Measurements from ENCODE around the gene AUTS2.

Gene AUTS2

GRCh38 chr7:69939317-69939716 is 341.0 kb downstream of the AUTS2 start:
- DNase-seq (ENCODE audit: low read depth, low spot score) = no peak
- Histone ChIP-seq H3K9ac (ENCODE audit: insufficient read length, low read depth) (no peak overlapping the region), H3K27me3 (ENCODE audit: insufficient read depth, insufficient read length) (no peaks in the 10 kb centered on the region), H3K9me3 (ENCODE audit: insufficient read depth, low read length) (no peaks in the 10 kb centered on the region), H3K36me3 (ENCODE audit: insufficient read depth, insufficient read length, low read length) (no peaks in the 10 kb centered on the region), H3K4me3 (ENCODE audit: insufficient read length, low read depth) (no peak overlapping the region), H3K4me1 (ENCODE audit: insufficient read depth, insufficient read length) (no peaks in the 10 kb centered on the region)
- TF ChIP-seq SUZ12 (IDR thresholded peaks at IDR 0.05; ENCODE audit: extremely low read depth, insufficient read depth, insufficient read length) (no peak), YY1 (IDR thresholded peaks at IDR 0.05; ENCODE audit: insufficient read depth, insufficient read length) (no peak), ZNF274 (IDR thresholded peaks at IDR 0.05; ENCODE audit: low read depth, low read length) (no peak)

- Histone ChIP-seq H3K4me1 (ENCODE audit: insufficient read depth, insufficient read length) (no peaks in the 10 kb centered on the region), H3K27me3 (ENCODE audit: insufficient read depth, insufficient read length) (no peaks in the 10 kb centered on the region), H3K4me3 (ENCODE audit: insufficient read length, low read depth) (no peak overlapping the region), H3K9me3 (ENCODE audit: insufficient read depth, low read length) (no peaks in the 10 kb centered on the region), H3K9ac (ENCODE audit: insufficient read length, low read depth) (no peak overlapping the region), H3K36me3 (ENCODE audit: insufficient read depth, insufficient read length, low read length) (no peaks in the 10 kb centered on the region)
- DNase-seq (ENCODE audit: low read depth, low spot score) = no peak
- TF ChIP-seq SUZ12 (IDR thresholded peaks at IDR 0.05; ENCODE audit: extremely low read depth, insufficient read depth, insufficient read length) = no peak
- no peak for TF ChIP-seq YY1 (IDR thresholded peaks at IDR 0.05; ENCODE audit: insufficient read depth, insufficient read length)
- TF ChIP-seq ZNF274 (IDR thresholded peaks at IDR 0.05; ENCODE audit: low read depth, low read length) = no peak
These were observed 342.9 kb downstream of the AUTS2 start for GRCh38 chr7:69941077-69941651.

- TF ChIP-seq SUZ12 (IDR thresholded peaks at IDR 0.05; ENCODE audit: extremely low read depth, insufficient read depth, insufficient read length) = no peak
- no peak for TF ChIP-seq ZNF274 (IDR thresholded peaks at IDR 0.05; ENCODE audit: low read depth, low read length)
- no peak for TF ChIP-seq YY1 (IDR thresholded peaks at IDR 0.05; ENCODE audit: insufficient read depth, insufficient read length)
- no peaks in the 10 kb centered on the region for H3K9me3 ChIP-seq (ENCODE audit: insufficient read depth, low read length)
- no peaks in the 10 kb centered on the region for H3K4me1 ChIP-seq (ENCODE audit: insufficient read depth, insufficient read length)
- H3K36me3 ChIP-seq (ENCODE audit: insufficient read depth, insufficient read length, low read length) = no peaks in the 10 kb centered on the region
- H3K9ac ChIP-seq (ENCODE audit: insufficient read length, low read depth) = no peak overlapping the region
- H3K4me3 ChIP-seq (ENCODE audit: insufficient read length, low read depth) = no peak overlapping the region
- no peak for DNase-seq (ENCODE audit: low read depth, low spot score)
- no peaks in the 10 kb centered on the region for H3K27me3 ChIP-seq (ENCODE audit: insufficient read depth, insufficient read length)
These were observed 344.3 kb downstream of the AUTS2 start for GRCh38 chr7:69942573-69942972.

GRCh38 chr7:69946901-69947300 is 348.6 kb downstream of the AUTS2 start:
- no peaks in the 10 kb centered on the region for H3K27me3 ChIP-seq (ENCODE audit: insufficient read depth, insufficient read length)
- DNase-seq (ENCODE audit: low read depth, low spot score) = no peak
- no peaks in the 10 kb centered on the region for H3K9me3 ChIP-seq (ENCODE audit: insufficient read depth, low read length)
- no peak overlapping the region for H3K4me3 ChIP-seq (ENCODE audit: insufficient read length, low read depth)
- TF ChIP-seq SUZ12 (IDR thresholded peaks at IDR 0.05; ENCODE audit: extremely low read depth, insufficient read depth, insufficient read length) = no peak
- TF ChIP-seq YY1 (IDR thresholded peaks at IDR 0.05; ENCODE audit: insufficient read depth, insufficient read length) = no peak
- TF ChIP-seq ZNF274 (IDR thresholded peaks at IDR 0.05; ENCODE audit: low read depth, low read length) = no peak
- no peak overlapping the region for H3K9ac ChIP-seq (ENCODE audit: insufficient read length, low read depth)
- H3K4me1 ChIP-seq (ENCODE audit: insufficient read depth, insufficient read length) = no peaks in the 10 kb centered on the region
- no peaks in the 10 kb centered on the region for H3K36me3 ChIP-seq (ENCODE audit: insufficient read depth, insufficient read length, low read length)

- TF ChIP-seq YY1 (IDR thresholded peaks at IDR 0.05; ENCODE audit: insufficient read depth, insufficient read length) (no peak), SUZ12 (IDR thresholded peaks at IDR 0.05; ENCODE audit: extremely low read depth, insufficient read depth, insufficient read length) (no peak), ZNF274 (IDR thresholded peaks at IDR 0.05; ENCODE audit: low read depth, low read length) (no peak)
- H3K27me3 ChIP-seq (ENCODE audit: insufficient read depth, insufficient read length) = no peaks in the 10 kb centered on the region
- H3K9me3 ChIP-seq (ENCODE audit: insufficient read depth, low read length) = no peaks in the 10 kb centered on the region
- H3K36me3 ChIP-seq (ENCODE audit: insufficient read depth, insufficient read length, low read length) = no peaks in the 10 kb centered on the region
- H3K9ac ChIP-seq (ENCODE audit: insufficient read length, low read depth) = no peak overlapping the region
- no peaks in the 10 kb centered on the region for H3K4me1 ChIP-seq (ENCODE audit: insufficient read depth, insufficient read length)
- H3K4me3 ChIP-seq (ENCODE audit: insufficient read length, low read depth) = no peak overlapping the region
- DNase-seq (ENCODE audit: low read depth, low spot score) = no peak
These were observed 349.7 kb downstream of the AUTS2 start for GRCh38 chr7:69947998-69948397.

GRCh38 chr7:69949122-69949521 is 350.8 kb downstream of the AUTS2 start:
- no peaks in the 10 kb centered on the region for H3K36me3 ChIP-seq (ENCODE audit: insufficient read depth, insufficient read length, low read length)
- H3K9ac ChIP-seq (ENCODE audit: insufficient read length, low read depth) = no peak overlapping the region
- no peak overlapping the region for H3K4me3 ChIP-seq (ENCODE audit: insufficient read length, low read depth)
- TF ChIP-seq YY1 (IDR thresholded peaks at IDR 0.05; ENCODE audit: insufficient read depth, insufficient read length) (no peak), ZNF274 (IDR thresholded peaks at IDR 0.05; ENCODE audit: low read depth, low read length) (no peak), SUZ12 (IDR thresholded peaks at IDR 0.05; ENCODE audit: extremely low read depth, insufficient read depth, insufficient read length) (no peak)
- no peak for DNase-seq (ENCODE audit: low read depth, low spot score)
- H3K4me1 ChIP-seq (ENCODE audit: insufficient read depth, insufficient read length) = no peaks in the 10 kb centered on the region
- H3K27me3 ChIP-seq (ENCODE audit: insufficient read depth, insufficient read length) = no peaks in the 10 kb centered on the region
- no peaks in the 10 kb centered on the region for H3K9me3 ChIP-seq (ENCODE audit: insufficient read depth, low read length)

GRCh38 chr7:69951458-69951857 is 353.2 kb downstream of the AUTS2 start:
- DNase-seq (ENCODE audit: low read depth, low spot score) = no peak
- Histone ChIP-seq H3K27me3 (ENCODE audit: insufficient read depth, insufficient read length) (no peaks in the 10 kb centered on the region), H3K36me3 (ENCODE audit: insufficient read depth, insufficient read length, low read length) (no peaks in the 10 kb centered on the region), H3K4me1 (ENCODE audit: insufficient read depth, insufficient read length) (no peaks in the 10 kb centered on the region), H3K9me3 (ENCODE audit: insufficient read depth, low read length) (no peaks in the 10 kb centered on the region), H3K4me3 (ENCODE audit: insufficient read length, low read depth) (no peak overlapping the region), H3K9ac (ENCODE audit: insufficient read length, low read depth) (no peak overlapping the region)
- no peak for TF ChIP-seq ZNF274 (IDR thresholded peaks at IDR 0.05; ENCODE audit: low read depth, low read length)
- no peak for TF ChIP-seq YY1 (IDR thresholded peaks at IDR 0.05; ENCODE audit: insufficient read depth, insufficient read length)
- TF ChIP-seq SUZ12 (IDR thresholded peaks at IDR 0.05; ENCODE audit: extremely low read depth, insufficient read depth, insufficient read length) = no peak
